ENCODE measurements around the gene KDM5C. TPM values are rescaled to one million over a fixed set of nuclear protein-coding genes. Genes with fewer than 3 reads are reported as not detected.

Gene KDM5C
- total and polyA plus RNA-seq, 2 of the 4 experiments (the other 2 are of a cell fraction) = 75.4 to 84.6 TPM

- no TSS peak for BruUV-seq (replicated peaks)
- H3K4me1 ChIP-seq (ENCODE audit: control insufficient read depth, insufficient read depth, low read length) = no peaks in the 10 kb centered on the region
- ATAC-seq (ENCODE audit: low read depth) = no peak
- no peak overlapping the region for H2BK20ac ChIP-seq (ENCODE audit: low read depth, low read length)
- 33% methylated on average over 2 of the region's 5 CpGs; no CpG with 5 or more reads in 1 of the 2 experiments for WGBS, 2 experiments (ENCODE audit: extremely low coverage in 2 of 2, insufficient read length in 1 of 2)
- no peaks in the 10 kb centered on the region; a peak in 1 of 4 replicates for H3K79me1 ChIP-seq (ENCODE audit: low read depth in 1 of 2, low read length in 2 of 2)
- H3K23ac ChIP-seq (ENCODE audit: low read depth, low read length) = no peak overlapping the region
- H4K8ac ChIP-seq (ENCODE audit: low read depth in 2 of 2, low read length in 2 of 2) = no peak overlapping the region
- no peak overlapping the region for H2AFZ ChIP-seq (replicated peaks; ENCODE audit: low read length, poor library complexity)
- H3K4me3 ChIP-seq (ENCODE audit: insufficient read depth, low read depth, low read length) = no peak overlapping the region
- H3K27me3 ChIP-seq (ENCODE audit: control insufficient read depth, insufficient read depth, low read length) = peaks cover 22% of the 10 kb centered on the region
- CTCF ChIA-PET = no interaction called here
- no peak for DNase-seq
- no peak overlapping the region for H3K9ac ChIP-seq (ENCODE audit: low read depth, low read length)
- H2BK5ac ChIP-seq (ENCODE audit: low read depth, low read length, poor library complexity, severe bottlenecking) = no peak overlapping the region
- H3K36me3 ChIP-seq (ENCODE audit: control insufficient read depth, insufficient read depth, low read length) = peaks cover 3% of the 10 kb centered on the region; the same call in 1 of the 2 replicates
- no peak overlapping the region for H2AK9ac ChIP-seq (replicated peaks; ENCODE audit: low read depth, low read length, poor library complexity)
- in situ Hi-C loops (cut with MboI; ENCODE audit: low sequenced_read_pairs) = no loop called here
- no peak overlapping the region for H4K5ac ChIP-seq (ENCODE audit: low read depth, low read length)
- H3K56ac ChIP-seq (ENCODE audit: extremely low read depth, insufficient read depth, low read length) = no peak overlapping the region
- no peak overlapping the region for H3K4me2 ChIP-seq (ENCODE audit: low read depth, low read length)
- peaks cover 2% of the 10 kb centered on the region; the same call in 1 of the 2 replicates for H3K9me1 ChIP-seq (ENCODE audit: insufficient read depth, low read length)
- H3K18ac ChIP-seq (ENCODE audit: low read depth, low read length) = no peak overlapping the region
- no peak overlapping the region for H4K91ac ChIP-seq (ENCODE audit: insufficient read depth, low read depth, low read length)
- H3K27ac ChIP-seq (ENCODE audit: insufficient read depth, low read length) = no peak overlapping the region
- intact Hi-C loops (cut with micrococcal nuclease) = no loop called here
- no peak overlapping the region for H3K14ac ChIP-seq (replicated peaks; ENCODE audit: low read depth, low read length)
- H2AK5ac ChIP-seq (ENCODE audit: low read depth, low read length) = no peak overlapping the region
- H2BK15ac ChIP-seq (ENCODE audit: low read depth, low read length) = no peak overlapping the region
- H3K9me3 ChIP-seq (ENCODE audit: control insufficient read depth, insufficient read depth, low read length) = no peaks in the 10 kb centered on the region
- POLR2A ChIA-PET (ENCODE audit: unreplicated experiment) = no interaction called here
- dilution Hi-C loops (cut with HindIII; ENCODE audit: low sequenced_read_pairs, unreplicated experiment) = no loop called here
- no peak overlapping the region for H2BK120ac ChIP-seq (ENCODE audit: low read depth, low read length)
- H3K4ac ChIP-seq (ENCODE audit: low read depth, low read length) = no peak overlapping the region
- no peak for TF ChIP-seq CHD1 (IDR thresholded peaks at IDR 0.05; ENCODE audit: low read depth, low read length)
- no peak for TF ChIP-seq RCOR1 (IDR thresholded peaks at IDR 0.05; ENCODE audit: insufficient replicate concordance, low read length)
- TF ChIP-seq, protein P1, sequence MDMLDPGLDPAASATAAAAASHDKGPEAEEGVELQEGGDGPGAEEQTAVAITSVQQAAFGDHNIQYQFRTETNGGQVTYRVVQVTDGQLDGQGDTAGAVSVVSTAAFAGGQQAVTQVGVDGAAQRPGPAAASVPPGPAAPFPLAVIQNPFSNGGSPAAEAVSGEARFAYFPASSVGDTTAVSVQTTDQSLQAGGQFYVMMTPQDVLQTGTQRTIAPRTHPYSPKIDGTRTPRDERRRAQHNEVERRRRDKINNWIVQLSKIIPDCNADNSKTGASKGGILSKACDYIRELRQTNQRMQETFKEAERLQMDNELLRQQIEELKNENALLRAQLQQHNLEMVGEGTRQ (IDR thresholded peaks at IDR 0.05; ENCODE audit: low read depth, low read length) = no peak
- TF ChIP-seq RFX5 (IDR thresholded peaks at IDR 0.05; ENCODE audit: low read depth, low read length) = no peak
- no peak for TF ChIP-seq SMC3 (IDR thresholded peaks at IDR 0.05; ENCODE audit: low read depth, low read length)
- no peak for TF ChIP-seq MAZ (IDR thresholded peaks at IDR 0.05; ENCODE audit: borderline replicate concordance, low read depth, low read length)
- no peak for TF ChIP-seq POLR2A (IDR thresholded peaks at IDR 0.05; ENCODE audit: low read depth, low read length)
- no peak for TF ChIP-seq RAD21 (IDR thresholded peaks at IDR 0.05; ENCODE audit: low read length)
- TF ChIP-seq FOS (IDR thresholded peaks at IDR 0.05; ENCODE audit: low read depth, low read length) = no peak
- H4K20me1 ChIP-seq (ENCODE audit: insufficient read depth, low read length) = no peaks in the 10 kb centered on the region
These were observed 5.1 kb upstream of the KDM5C start for GRCh38 chrX:53230116-53230515.
